HepG2 (cell line): ENCODE data around the gene IGLL1. TPM values are rescaled to one million over a fixed set of nuclear protein-coding genes. Genes with fewer than 3 reads are reported as not detected.

Source experiments
- ATAC-seq: fragments of 200-7000 bp; cut with Tn5 transposase; 3 replicates; pipeline ENCODE4 v1.9.1; 2020; ENCODE audit warnings: mild to moderate bottlenecking, moderate library complexity
- BruUV-seq: library from RNA; stranded (reverse); fragments of 400-500 nt; replicated peaks from 2 replicates; lab custom pipeline; 2021; lab: Mats Ljungman, UMichigan
- CTCF ChIA-PET: fragments of 300-600 bp; formaldehyde crosslinking; extraction: SDS; loops from one replicate; lab custom pipeline; 2021; ENCODE audit warnings: low total read pairs, inconsistent platforms, low intra/inter-chr PET ratio; lab: Yijun Ruan, JAX
- POLR2A ChIA-PET: fragments of 350-600 bp; sonication (Branson Sonifier 250); formaldehyde crosslinking; loops from one replicate; lab custom pipeline; 2020; ENCODE audit warnings: antibody characterized with exemption, inconsistent platforms; lab: Yijun Ruan, JAX
- DNase-seq: peaks from one replicate; pipeline ENCODE4 v3.0.0-alpha.2; 2015; ENCODE audit warnings: low spot score
- FAIRE-seq: peaks from 3 replicates; lab custom pipeline; 2011; peaks lifted over from hg19 to GRCh38; lab: Jason Lieb, UNC
- H2AFZ ChIP-seq: one replicate; pipeline ENCODE4 v1.6.1; 2011; ENCODE audit warnings: low read length, inconsistent platforms
- H3K27ac ChIP-seq: fragments of 300-600 bp; 3 replicates; pipeline ENCODE4 v1.8.0; 2011; ENCODE audit warnings: mixed run types, mild to moderate bottlenecking, mixed read lengths, low read length, inconsistent platforms; ENCODE audit not compliant: insufficient read depth; ENCODE audit errors: extremely low read length
- H3K27me3 ChIP-seq, 2 experiments: fragments of 200-600 bp in 1 of 2; 2 replicates in 1 of 2; 3 replicates in 1 of 2; pipeline versions ENCODE4 v1.6.0 to v1.8.0; 2011; ENCODE audit warnings: low read length in 2 of 2, mild to moderate bottlenecking in 2 of 2, moderate library complexity in 2 of 2, inconsistent platforms in 1 of 2; ENCODE audit not compliant: insufficient read depth in 2 of 2, control insufficient read depth in 1 of 2
- H3K36me3 ChIP-seq, 2 experiments: fragments of 200-600 bp in 1 of 2; replicated peaks in 1 of 2; 2 replicates in 1 of 2; 3 replicates in 1 of 2; pipeline versions ENCODE4 v1.5.1 to v1.8.0; 2011; ENCODE audit warnings: low read length in 2 of 2, inconsistent platforms in 1 of 2; ENCODE audit not compliant: insufficient read depth in 2 of 2, control insufficient read depth in 1 of 2
- H3K4me1 ChIP-seq: 2 replicates; pipeline ENCODE4 v1.5.1; 2012; ENCODE audit warnings: low read length, inconsistent platforms; ENCODE audit not compliant: insufficient read depth
- H3K4me2 ChIP-seq: 2 replicates; pipeline ENCODE4 v1.6.0; 2011; ENCODE audit warnings: low read depth, low read length, inconsistent platforms
- H3K4me3 ChIP-seq, 3 experiments: fragments of 200-600 bp in 1 of 3; sonication (generic), shearing (Covaris generic) in 1 of 3; replicated peaks in 1 of 3; 2 replicates each; pipeline ENCODE4 v1.5.1; 2011 to 2016; ENCODE audit warnings: low read length in 3 of 3, inconsistent platforms in 2 of 3, low read depth in 2 of 3, mild to moderate bottlenecking in 2 of 3, control low read depth in 1 of 3, mixed read lengths in 1 of 3; ENCODE audit not compliant: insufficient read depth in 1 of 3
- H3K79me2 ChIP-seq: one replicate; pipeline ENCODE4 v1.6.1; 2011; ENCODE audit warnings: low read length, inconsistent platforms; ENCODE audit not compliant: insufficient read depth
- H3K9ac ChIP-seq: 2 replicates; pipeline ENCODE4 v1.6.0; 2011; ENCODE audit warnings: mild to moderate bottlenecking, low read depth, low read length, inconsistent platforms; ENCODE audit not compliant: insufficient read depth
- H3K9me3 ChIP-seq: 2 replicates; pipeline ENCODE4 v1.5.1; 2012; ENCODE audit warnings: mild to moderate bottlenecking, low read length
- H4K20me1 ChIP-seq: 2 replicates; pipeline ENCODE4 v1.6.0; 2011; ENCODE audit warnings: inconsistent platforms, mild to moderate bottlenecking, low read length, moderate library complexity; ENCODE audit not compliant: insufficient read depth
- BHLHE40 ChIP-seq: IDR thresholded peaks from 2 replicates; pipeline ENCODE4 v1.6.1; 2011; ENCODE audit warnings: low read length, improper control_type of control experiment
- BRD4 ChIP-seq: sonication (generic); formaldehyde crosslinking; IDR thresholded peaks from 2 replicates; pipeline ENCODE4 v1.4.0; 2020; ENCODE audit warnings: missing genetic modification reagents
- FOSL2 ChIP-seq: sonication (generic); formaldehyde crosslinking; IDR thresholded peaks from 2 replicates; pipeline ENCODE4 v1.4.0; 2020; ENCODE audit warnings: missing genetic modification reagents
- NRL ChIP-seq: sonication (generic); formaldehyde crosslinking; IDR thresholded peaks from 2 replicates; pipeline ENCODE4 v1.5.0; 2020; ENCODE audit warnings: missing genetic modification reagents, mild to moderate bottlenecking, moderate library complexity, borderline replicate concordance
- PHF5A ChIP-seq: IDR thresholded peaks from one replicate; pipeline ENCODE4 v1.6.1; 2018; ENCODE audit warnings: low read depth, missing genetic modification reagents; ENCODE audit not compliant: unreplicated experiment
- THAP11 ChIP-seq: IDR thresholded peaks from 2 replicates; pipeline ENCODE4 v1.6.1; 2016; ENCODE audit warnings: missing biosample characterization, missing genetic modification reagents
- U2AF1 ChIP-seq: fragments of 200-400 bp; formaldehyde crosslinking; optimal IDR thresholded peaks from 2 replicates; pipeline ENCODE3; 2017; ENCODE audit warnings: mild to moderate bottlenecking, low read depth, low read length
- ZMYM2 ChIP-seq: sonication (generic); formaldehyde crosslinking; IDR thresholded peaks from 2 replicates; pipeline ENCODE4 v1.8.0; 2022; ENCODE audit warnings: mild to moderate bottlenecking, missing genetic modification reagents
- ZNF383 ChIP-seq: sonication (generic); formaldehyde crosslinking; IDR thresholded peaks from 2 replicates; pipeline ENCODE4 v1.4.0; 2020; ENCODE audit warnings: missing genetic modification reagents, mild to moderate bottlenecking, borderline replicate concordance
- ZNF547 ChIP-seq: sonication (generic); formaldehyde crosslinking; IDR thresholded peaks from 2 replicates; pipeline ENCODE4 v1.5.1; 2020; ENCODE audit warnings: mild to moderate bottlenecking, missing genetic modification reagents
- ZNF652 ChIP-seq: IDR thresholded peaks from 2 replicates; pipeline ENCODE4 v1.6.1; 2016; ENCODE audit warnings: low read depth, borderline replicate concordance
- ZNF780A ChIP-seq: sonication (generic); formaldehyde crosslinking; IDR thresholded peaks from 2 replicates; pipeline ENCODE4 v1.8.0; 2022; ENCODE audit warnings: mild to moderate bottlenecking, missing genetic modification reagents, moderate library complexity
- WGBS: methylation state at CpG from one replicate; pipeline ENCODE4 v1.1.6; 2017; ENCODE audit warnings: low lambda C conversion rate; 5-methylcytosine and 5-hydroxymethylcytosine counted together
- in situ Hi-C: cut with HindIII; loops from 2 replicates; pipeline ENCODE4 v1.10.0; 2017; ENCODE audit warnings: low pct_unique_long_range_greater_than_20kb; ENCODE audit not compliant: extremely low pct_ligation_motif_present
- intact Hi-C: fragments of 100-400 bp; cut with micrococcal nuclease; formaldehyde crosslinking; loops from one replicate; pipeline ENCODE4 v1.10.0; 2022; ENCODE audit not compliant: unreplicated experiment
- polyA plus RNA-seq, 8 experiments: library from polyadenylated mRNA; depleted of rRNA in 3 of 8; stranded (reverse) in 7 of 8; unstranded in 1 of 8; fragments of >200 nt; fragmentation: Illumina TruSeq in 4 of 8; extraction: Trizol in 4 of 8; gene quantifications; 2 replicates each; pipeline versions ENCODE4 v1.2.1 to v1.2.3, GENCODE V29; 2011 to 2016; ENCODE audit warnings: low read depth in 4 of 8, missing spikeins in 1 of 8, mixed read lengths in 1 of 8; ENCODE audit not compliant: insufficient read depth in 1 of 8
- total RNA-seq, 5 experiments: library from RNA; depleted of rRNA; stranded (reverse); fragments of >200 nt; fragmentation: Illumina TruSeq; extraction: Trizol; gene quantifications; 2 replicates each; pipeline ENCODE4 v1.2.3, GENCODE V29; 2016; ENCODE audit warnings: low read depth in 1 of 5
- TF ChIP-seq, protein P1 (sequence below): sonication (generic); formaldehyde crosslinking; IDR thresholded peaks from 2 replicates; pipeline ENCODE4 v1.4.0; 2020; ENCODE audit warnings: mild to moderate bottlenecking, missing genetic modification reagents
- TF ChIP-seq, protein P2 (sequence below): sonication (generic); formaldehyde crosslinking; IDR thresholded peaks from 2 replicates; pipeline ENCODE4 v1.8.0; 2022; ENCODE audit warnings: missing genetic modification reagents, mild to moderate bottlenecking, borderline replicate concordance
- TF ChIP-seq, protein P3 (sequence below): sonication (generic); formaldehyde crosslinking; IDR thresholded peaks from 2 replicates; pipeline ENCODE4 v1.5.0; 2020; ENCODE audit warnings: mild to moderate bottlenecking, missing genetic modification reagents

IGLL1 gene
- total and polyA plus RNA-seq, 2 of the 13 experiments (the other 11 are each of a cell fraction or from before 2014, with no cell fraction given), result not detected

DNA sequence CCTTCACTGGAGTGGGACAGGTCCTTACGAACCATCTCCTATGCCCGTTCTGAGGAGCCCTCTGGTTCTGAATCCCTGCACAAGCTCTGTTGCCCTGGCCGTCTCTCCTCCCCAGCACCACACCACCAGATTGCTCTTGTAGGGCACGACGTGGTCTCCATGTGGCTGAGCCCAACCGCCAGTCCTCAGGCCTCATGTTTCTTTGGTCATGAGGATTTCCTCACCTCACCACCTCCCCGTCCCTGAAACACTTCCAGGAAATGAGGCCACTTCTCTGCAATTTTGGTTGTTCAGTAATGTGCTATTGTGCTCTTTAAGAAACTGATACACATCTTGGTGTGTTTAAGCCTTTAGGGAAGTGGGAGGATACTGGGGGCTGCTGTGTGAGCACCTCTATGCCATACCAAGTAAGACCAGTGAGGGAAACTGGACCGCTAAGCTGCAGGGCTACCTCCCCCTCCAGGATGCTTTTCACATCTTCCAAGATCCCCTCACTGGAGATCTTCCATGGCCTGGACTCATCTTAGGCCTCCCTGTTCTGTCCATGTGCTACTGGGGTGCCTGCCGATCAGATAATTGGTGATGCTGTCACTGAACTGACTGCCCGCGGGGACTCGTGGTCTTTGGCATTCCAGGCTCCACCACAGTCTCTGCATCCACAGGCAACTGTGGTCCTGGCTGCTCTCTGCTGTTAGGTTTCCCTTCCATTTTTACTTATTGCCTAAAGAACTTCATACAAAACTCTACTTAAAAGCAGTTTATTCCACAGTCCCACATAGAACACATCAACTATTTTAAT lies 30.1 kb upstream of the IGLL1 start:
- peaks cover 21% of the 10 kb centered on the region for H3K4me1 ChIP-seq
- in situ Hi-C loops, result loop anchor here (25.0 kb wide), 1 partner anchor 227 kb away; the partner anchor contains the start of gene DERL3
- no TSS peak for BruUV-seq

More for the DNA sequence above, 30.1 kb upstream of the IGLL1 start:
- DNase-seq (no peak), FAIRE-seq (no peak)
- Histone ChIP-seq H3K4me2 (no peak overlapping the region), H3K9me3 (no peaks in the 10 kb centered on the region)
- CTCF ChIA-PET, result no interaction called here
- WGBS, result 70% methylated on average over 11 of the region's 12 CpGs
- TF ChIP-seq BRD4 (no peak), NRL (CRISPR knock-in tag) (no peak), BHLHE40 (no peak), ZNF780A (CRISPR knock-in tag) (no peak), FOSL2 (CRISPR knock-in tag) (no peak), U2AF1 (no peak), ZNF547 (CRISPR knock-in tag) (no peak), THAP11 (CRISPR knock-in tag) (no peak), PHF5A (no peak), ZMYM2 (CRISPR knock-in tag) (no peak), ZNF383 (CRISPR knock-in tag) (no peak), ZNF652 (CRISPR knock-in tag) (no peak)
- TF ChIP-seq, protein P1, sequence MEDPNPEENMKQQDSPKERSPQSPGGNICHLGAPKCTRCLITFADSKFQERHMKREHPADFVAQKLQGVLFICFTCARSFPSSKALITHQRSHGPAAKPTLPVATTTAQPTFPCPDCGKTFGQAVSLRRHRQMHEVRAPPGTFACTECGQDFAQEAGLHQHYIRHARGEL (CRISPR knock-in tag), result no peak
- TF ChIP-seq, protein P2, sequence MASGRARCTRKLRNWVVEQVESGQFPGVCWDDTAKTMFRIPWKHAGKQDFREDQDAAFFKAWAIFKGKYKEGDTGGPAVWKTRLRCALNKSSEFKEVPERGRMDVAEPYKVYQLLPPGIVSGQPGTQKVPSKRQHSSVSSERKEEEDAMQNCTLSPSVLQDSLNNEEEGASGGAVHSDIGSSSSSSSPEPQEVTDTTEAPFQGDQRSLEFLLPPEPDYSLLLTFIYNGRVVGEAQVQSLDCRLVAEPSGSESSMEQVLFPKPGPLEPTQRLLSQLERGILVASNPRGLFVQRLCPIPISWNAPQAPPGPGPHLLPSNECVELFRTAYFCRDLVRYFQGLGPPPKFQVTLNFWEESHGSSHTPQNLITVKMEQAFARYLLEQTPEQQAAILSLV (CRISPR knock-in tag), result no peak
- TF ChIP-seq, protein P3, sequence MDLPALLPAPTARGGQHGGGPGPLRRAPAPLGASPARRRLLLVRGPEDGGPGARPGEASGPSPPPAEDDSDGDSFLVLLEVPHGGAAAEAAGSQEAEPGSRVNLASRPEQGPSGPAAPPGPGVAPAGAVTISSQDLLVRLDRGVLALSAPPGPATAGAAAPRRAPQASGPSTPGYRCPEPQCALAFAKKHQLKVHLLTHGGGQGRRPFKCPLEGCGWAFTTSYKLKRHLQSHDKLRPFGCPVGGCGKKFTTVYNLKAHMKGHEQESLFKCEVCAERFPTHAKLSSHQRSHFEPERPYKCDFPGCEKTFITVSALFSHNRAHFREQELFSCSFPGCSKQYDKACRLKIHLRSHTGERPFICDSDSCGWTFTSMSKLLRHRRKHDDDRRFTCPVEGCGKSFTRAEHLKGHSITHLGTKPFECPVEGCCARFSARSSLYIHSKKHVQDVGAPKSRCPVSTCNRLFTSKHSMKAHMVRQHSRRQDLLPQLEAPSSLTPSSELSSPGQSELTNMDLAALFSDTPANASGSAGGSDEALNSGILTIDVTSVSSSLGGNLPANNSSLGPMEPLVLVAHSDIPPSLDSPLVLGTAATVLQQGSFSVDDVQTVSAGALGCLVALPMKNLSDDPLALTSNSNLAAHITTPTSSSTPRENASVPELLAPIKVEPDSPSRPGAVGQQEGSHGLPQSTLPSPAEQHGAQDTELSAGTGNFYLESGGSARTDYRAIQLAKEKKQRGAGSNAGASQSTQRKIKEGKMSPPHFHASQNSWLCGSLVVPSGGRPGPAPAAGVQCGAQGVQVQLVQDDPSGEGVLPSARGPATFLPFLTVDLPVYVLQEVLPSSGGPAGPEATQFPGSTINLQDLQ (CRISPR knock-in tag), result no peak
- TF ChIP-seq, all 625 proteins: peak for 0
- Histone ChIP-seq H3K9ac (no peak overlapping the region), H2AFZ (no peak overlapping the region), H3K4me3 (no peak overlapping the region), H3K79me2 (no peaks in the 10 kb centered on the region), H3K36me3 (no peaks in the 10 kb centered on the region), H3K27me3 (no peaks in the 10 kb centered on the region), H3K27ac (no peak overlapping the region), H4K20me1 (no peaks in the 10 kb centered on the region)
- intact Hi-C loops, result no loop called here
- ATAC-seq, result no peak
- POLR2A ChIA-PET, result no interaction called here
